Measurements from ENCODE around the gene SYCN.

The SYCN gene

GRCh38 chr19:39203372-39204341 lies at the start of gene SYCN:
SYCN (minus strand) TSS chr19:39204263; CDS start chr19:39204254, 9 bp downstream.
- Histone ChIP-seq H3K4me3 (ENCODE audit: low read depth, low read length) (no peak within 1 kb of the TSS), H3K27ac (no peak within 1 kb of the TSS), H3K9ac (no peak within 1 kb of the TSS), H3K36me3 (ENCODE audit: control insufficient read depth, insufficient read depth, low read length) (no peaks in the 10 kb centered on the region), H3K4me2 (ENCODE audit: low read length) (no peak within 1 kb of the TSS), H3K79me2 (no peaks in the 10 kb centered on the region), H3K27me3 (ENCODE audit: control insufficient read depth, insufficient read depth, low read length) (no peaks in the 10 kb centered on the region), H2AFZ (no peak within 1 kb of the TSS), H3K9me3 (ENCODE audit: control insufficient read depth, low read length) (no peaks in the 10 kb centered on the region), H3K4me1 (no peaks in the 10 kb centered on the region)
- no peak for TF ChIP-seq CTCF (IDR thresholded peaks at IDR 0.05)

- Histone ChIP-seq H3K9ac (no peak overlapping the region), H3K27ac (no peak overlapping the region), H3K79me2 (no peaks in the 10 kb centered on the region), H3K27me3 (ENCODE audit: control insufficient read depth, insufficient read depth, low read length) (no peaks in the 10 kb centered on the region), H2AFZ (no peak overlapping the region), H3K36me3 (ENCODE audit: control insufficient read depth, insufficient read depth, low read length) (no peaks in the 10 kb centered on the region), H3K9me3 (ENCODE audit: control insufficient read depth, low read length) (no peaks in the 10 kb centered on the region), H3K4me3 (ENCODE audit: low read depth, low read length) (no peak overlapping the region), H3K4me2 (ENCODE audit: low read length) (no peak overlapping the region), H3K4me1 (peaks cover 5% of the 10 kb centered on the region)
- TF ChIP-seq CTCF (IDR thresholded peaks at IDR 0.05): no peak
These were observed 49.5 kb upstream of the SYCN start for GRCh38 chr19:39253374-39254149.

GRCh38 chr19:39252458-39252857 lies 48.4 kb upstream of the SYCN start:
- H3K4me2 ChIP-seq (ENCODE audit: low read length): no peak overlapping the region
- no peak overlapping the region for H2AFZ ChIP-seq
- TF ChIP-seq CTCF (IDR thresholded peaks at IDR 0.05): no peak
- H3K79me2 ChIP-seq: no peaks in the 10 kb centered on the region
- H3K9ac ChIP-seq: no peak overlapping the region
- no peak overlapping the region for H3K4me3 ChIP-seq (ENCODE audit: low read depth, low read length)
- no peak overlapping the region for H3K27ac ChIP-seq
- H3K36me3 ChIP-seq (ENCODE audit: control insufficient read depth, insufficient read depth, low read length): no peaks in the 10 kb centered on the region
- H3K27me3 ChIP-seq (ENCODE audit: control insufficient read depth, insufficient read depth, low read length): no peaks in the 10 kb centered on the region
- peaks cover 4% of the 10 kb centered on the region for H3K4me1 ChIP-seq
- H3K9me3 ChIP-seq (ENCODE audit: control insufficient read depth, low read length): no peaks in the 10 kb centered on the region

GRCh38 chr19:39251846-39252245 lies 47.8 kb upstream of the SYCN start:
- no peak overlapping the region for H3K4me3 ChIP-seq (ENCODE audit: low read depth, low read length)
- H3K9ac ChIP-seq: no peak overlapping the region
- H3K79me2 ChIP-seq: no peaks in the 10 kb centered on the region
- no peak overlapping the region for H3K4me2 ChIP-seq (ENCODE audit: low read length)
- H3K4me1 ChIP-seq: peaks cover 5% of the 10 kb centered on the region
- no peak for TF ChIP-seq CTCF (IDR thresholded peaks at IDR 0.05)
- no peaks in the 10 kb centered on the region for H3K27me3 ChIP-seq (ENCODE audit: control insufficient read depth, insufficient read depth, low read length)
- no peaks in the 10 kb centered on the region for H3K36me3 ChIP-seq (ENCODE audit: control insufficient read depth, insufficient read depth, low read length)
- H3K9me3 ChIP-seq (ENCODE audit: control insufficient read depth, low read length): no peaks in the 10 kb centered on the region
- H3K27ac ChIP-seq: no peak overlapping the region
- no peak overlapping the region for H2AFZ ChIP-seq

Data from parathyroid adenoma (tissue), 2 donors.